Psoas muscle (tissue), 8 donors: ENCODE data around the gene ARFRP1. TPM values are rescaled to one million over a fixed set of nuclear protein-coding genes. Genes with fewer than 3 reads are reported as not detected.

Source experiments
- ATAC-seq, 4 donors: fragments of 200-7000 bp; cut with Tn5 transposase; one replicate each; pipeline ENCODE4 v1.9.1; 2020; ENCODE audit warnings: moderate library complexity in 3 of 4, mild to moderate bottlenecking in 2 of 4
- DNase-seq, 2 donors: peaks; one replicate each; pipeline ENCODE4 v3.0.0-alpha.2; 2020
- H3K27ac ChIP-seq: fragments of 200-600 bp; one replicate; pipeline ENCODE4 v1.8.0; 2022
- H3K27me3 ChIP-seq, 3 donors: fragments of 200-600 bp in 1 of 3; one replicate each; pipeline versions ENCODE4 v1.6.1 to v1.8.0; 2013 to 2022; ENCODE audit warnings: low read length in 2 of 3, mild to moderate bottlenecking in 2 of 3, moderate library complexity in 1 of 3; ENCODE audit not compliant: insufficient read depth in 3 of 3
- H3K36me3 ChIP-seq, 2 donors: fragments of 200-600 bp in 1 of 2; one replicate each; pipeline versions ENCODE4 v1.6.1 to v1.8.0; 2013 to 2022; ENCODE audit warnings: low read depth in 1 of 2, mild to moderate bottlenecking in 1 of 2, moderate library complexity in 1 of 2; ENCODE audit not compliant: insufficient read depth in 1 of 2
- H3K4me1 ChIP-seq: fragments of 200-600 bp; one replicate; pipeline ENCODE4 v1.8.0; 2022
- H3K4me3 ChIP-seq: fragments of 200-600 bp; one replicate; pipeline ENCODE4 v1.8.0; 2022; ENCODE audit warnings: mild to moderate bottlenecking
- H3K9me3 ChIP-seq: fragments of 200-600 bp; one replicate; pipeline ENCODE4 v1.8.0; 2022
- CTCF ChIP-seq: fragments of 200-600 bp; IDR thresholded peaks from one replicate; pipeline ENCODE4 v1.8.0; 2022; ENCODE audit warnings: antibody characterized with exemption
- WGBS, 3 donors: extraction: QIAGEN DNeasy Blood & Tissue Kit; methylation state at CpG; one replicate each; pipeline versions ENCODE4 v1.1.6 to v1.1.7; 2013; 5-methylcytosine and 5-hydroxymethylcytosine counted together
- intact Hi-C, 2 donors: fragments of 100-400 bp; cut with DNase I; formaldehyde crosslinking; loops; one replicate each; pipeline versions ENCODE4 v1.11.0 to v1.14.2; 2022
- polyA plus RNA-seq, 3 donors: library from polyadenylated mRNA; stranded (reverse); fragments of 200-250 nt; gene quantifications; one replicate each; pipeline ENCODE4 v1.2.3, GENCODE V29; 2013
- total RNA-seq, 4 donors: library from RNA; stranded (reverse); fragmentation: NEBNext Ultra II Directional in 2 of 4; extraction: Animal tissue kit (Norgen Biotek cat#: 25700) in 2 of 4; gene quantifications; one replicate each; pipeline versions ENCODE4 v1.2.1 to v1.2.4, GENCODE V29; 2021 to 2023
- donor health status: healthy with polysubstance abuse.
- donor health status: DM: no; HTN: no; CAD: no; lungs with moderate emphysema.
- donor health status: Bipolar disorder and iron deficiency.
- donor health status: healthy.
- donor health status: DM: yes; HTN: yes; CAD: no.
- donor health status: DM: no; HTN: no; CAD: no.
- donor health status: DM: no; HTN: no; CAD: no.
- donor health status: DM: yes; HTN: yes; CAD: no.

ARFRP1 gene
- total and polyA plus RNA-seq, 7 donors = 22.9 to 74.0 (median 32.5) TPM

GRCh38 chr20:63693733-63694583 is 13.8 kb downstream of the ARFRP1 start:
- Histone ChIP-seq H3K27me3 (no peaks in the 10 kb centered on the region), H3K4me3 (no peak overlapping the region), H3K27ac (no peak overlapping the region), H3K9me3 (no peaks in the 10 kb centered on the region), H3K4me1 (peaks cover 26% of the 10 kb centered on the region), H3K36me3 (peaks cover 4 to 20% of the 10 kb centered on the region in 2 donors)
- no peak for TF ChIP-seq CTCF
- DNase-seq = peak in 1 of 2 donors; percentile 41
- ATAC-seq = no peak
- 93 to 95% (median 94%) methylated on average over 19 to 21 of the region's 21 CpGs for WGBS, 3 donors
- intact Hi-C loops = no loop called here

DNA sequence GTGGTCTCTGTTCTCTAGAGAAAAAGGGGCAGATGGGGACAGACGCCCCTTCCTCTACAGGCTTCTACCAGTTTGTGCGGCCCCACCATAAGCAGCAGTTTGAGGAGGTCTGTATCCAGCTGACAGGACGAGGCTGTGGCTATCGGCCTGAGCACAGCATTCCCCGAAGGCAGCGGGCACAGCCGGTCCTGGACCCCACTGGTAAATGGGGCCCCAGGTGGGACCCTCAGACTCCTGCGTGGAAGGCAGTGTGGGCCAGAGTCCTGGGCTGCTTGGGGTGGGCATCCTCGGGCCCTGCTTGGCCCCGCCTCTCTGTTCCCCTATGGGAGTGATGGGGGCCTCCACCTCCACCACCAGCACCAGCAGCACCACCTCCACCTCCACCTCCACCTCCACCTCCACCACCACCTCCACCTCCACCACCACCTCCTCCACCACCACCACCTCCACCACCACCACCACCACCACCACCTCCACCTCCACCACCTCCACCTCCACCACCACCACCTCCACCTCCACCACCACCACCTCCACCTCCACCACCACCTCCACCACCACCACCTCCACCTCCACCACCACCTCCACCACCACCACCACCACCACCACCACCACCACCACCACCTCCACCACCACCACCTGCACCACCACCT is 14.6 kb downstream of the ARFRP1 start:
- Histone ChIP-seq H3K9me3 (no peaks in the 10 kb centered on the region), H3K36me3 (peaks cover 4 to 20% of the 10 kb centered on the region in 2 donors), H3K4me1 (peaks cover 19% of the 10 kb centered on the region), H3K27ac (no peak overlapping the region), H3K27me3 (no peaks in the 10 kb centered on the region), H3K4me3 (no peak overlapping the region)
- DNase-seq (peak in 1 of 2 donors; percentile 57), ATAC-seq (no peak)
- TF ChIP-seq CTCF = no peak
- intact Hi-C loops = no loop called here
- WGBS, 3 donors = 69 to 73% (median 72%) methylated on average over 10 of the region's 10 CpGs

DNA sequence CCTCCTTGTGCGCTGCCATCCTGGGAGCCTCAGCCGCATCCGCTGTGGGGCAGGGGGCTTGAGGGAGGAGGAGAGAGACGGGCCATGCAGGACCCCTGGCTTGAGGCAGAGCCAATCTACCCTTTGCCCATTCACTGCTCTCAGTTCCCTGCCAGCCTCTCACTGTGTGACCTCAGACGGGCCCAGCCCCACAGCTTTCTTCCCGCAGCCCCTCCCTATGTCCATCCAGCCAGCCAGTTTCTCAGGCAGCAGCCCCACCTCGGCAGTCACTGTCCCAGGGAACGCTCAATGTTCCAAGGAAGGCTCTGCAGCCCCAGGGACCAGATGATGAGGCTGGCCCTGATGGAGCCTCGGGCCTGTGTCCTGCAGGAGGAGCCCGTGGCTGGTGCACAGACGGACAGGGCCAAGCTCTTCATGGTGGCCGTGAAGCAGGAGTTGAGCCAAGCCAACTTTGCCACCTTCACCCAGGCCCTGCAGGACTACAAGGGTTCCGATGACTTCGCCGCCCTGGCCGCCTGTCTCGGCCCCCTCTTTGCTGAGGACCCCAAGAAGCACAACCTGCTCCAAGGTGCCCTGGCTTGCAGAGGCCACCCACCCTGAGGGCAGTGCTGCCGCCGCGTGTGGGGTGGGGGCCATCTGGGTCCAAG is 15.2 kb downstream of the ARFRP1 start:
- no peak for TF ChIP-seq CTCF
- H3K4me1 ChIP-seq = peaks cover 17% of the 10 kb centered on the region
- H3K27me3 ChIP-seq = no peaks in the 10 kb centered on the region
- no peaks in the 10 kb centered on the region for H3K9me3 ChIP-seq
- DNase-seq (peak in 1 of 2 donors; percentile 60), ATAC-seq (peak in 3 of 4 donors; percentile 11 to 15 (median 11))
- 41 to 63% (median 55%) methylated on average over 16 to 20 of the region's 20 CpGs for WGBS, 3 donors
- intact Hi-C loops = no loop called here
- no peak overlapping the region for H3K27ac ChIP-seq
- no peak overlapping the region for H3K4me3 ChIP-seq
- H3K36me3 ChIP-seq = peaks cover 4 to 20% of the 10 kb centered on the region in 2 donors

DNA sequence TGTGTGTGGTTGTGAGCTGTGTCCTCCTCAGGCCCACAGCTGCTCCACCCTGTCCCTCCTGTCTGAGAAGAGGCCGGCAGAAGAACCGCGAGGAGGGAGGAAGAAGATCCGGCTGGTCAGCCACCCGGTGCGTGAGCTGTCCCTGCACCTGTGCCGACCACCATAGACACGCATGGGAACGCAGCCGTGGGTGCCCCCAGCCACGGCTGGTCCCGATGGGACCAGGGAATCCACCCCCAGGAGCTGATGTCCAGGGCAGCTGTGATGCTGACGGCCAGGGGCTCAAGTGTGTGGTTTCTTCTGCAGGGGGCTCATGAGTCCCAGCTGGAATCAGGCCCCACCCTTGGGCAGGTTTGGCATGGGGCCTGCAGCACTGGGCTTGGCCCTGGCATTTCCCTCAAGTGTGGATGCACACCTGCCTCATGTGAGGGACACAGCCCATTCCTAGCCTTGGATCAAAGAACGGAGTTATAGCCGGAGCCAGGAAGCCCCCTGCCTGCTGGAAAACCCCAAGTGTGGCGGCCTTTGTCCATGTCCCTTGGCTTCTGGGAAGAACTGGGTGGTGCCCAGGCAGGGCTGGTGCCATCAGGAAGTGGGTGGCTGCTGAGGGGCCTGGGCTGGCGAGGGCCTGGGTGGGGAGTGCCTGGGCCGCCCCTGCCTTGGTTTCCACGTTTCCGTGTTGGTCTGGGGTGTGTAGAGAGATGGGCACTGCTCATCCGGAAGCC is 15.9 kb downstream of the ARFRP1 start:
- no peak overlapping the region for H3K4me3 ChIP-seq
- H3K27me3 ChIP-seq = no peaks in the 10 kb centered on the region
- no peak for TF ChIP-seq CTCF
- H3K9me3 ChIP-seq = no peaks in the 10 kb centered on the region
- WGBS, 3 donors = 57 to 74% (median 60%) methylated on average over 20 to 21 of the region's 21 CpGs
- ATAC-seq (peak in 2 of 4 donors; percentile 0 to 3), DNase-seq (peak in 1 of 2 donors; percentile 53)
- intact Hi-C loops = no loop called here
- H3K4me1 ChIP-seq = peaks cover 16% of the 10 kb centered on the region
- H3K36me3 ChIP-seq = peaks cover 4 to 20% of the 10 kb centered on the region in 2 donors
- H3K27ac ChIP-seq = no peak overlapping the region
